Measurements from ENCODE around the gene MFSD2A.

- TF ChIP-seq CTCF (conservative IDR thresholded peaks at IDR 0.05) (no peak), EZH2 (IDR thresholded peaks at IDR 0.05; ENCODE audit: low read depth) (no peak)
Measured at GRCh38 chr1:39964552-39964951, 9.6 kb downstream of the MFSD2A start.
